GDM1 (cell line): ENCODE measurements around the gene S100A2.

Experiments
- DNase-seq: peaks from one replicate; lab custom pipeline; 2025; lab: John Stamatoyannopoulos, UW

Gene S100A2

DNA sequence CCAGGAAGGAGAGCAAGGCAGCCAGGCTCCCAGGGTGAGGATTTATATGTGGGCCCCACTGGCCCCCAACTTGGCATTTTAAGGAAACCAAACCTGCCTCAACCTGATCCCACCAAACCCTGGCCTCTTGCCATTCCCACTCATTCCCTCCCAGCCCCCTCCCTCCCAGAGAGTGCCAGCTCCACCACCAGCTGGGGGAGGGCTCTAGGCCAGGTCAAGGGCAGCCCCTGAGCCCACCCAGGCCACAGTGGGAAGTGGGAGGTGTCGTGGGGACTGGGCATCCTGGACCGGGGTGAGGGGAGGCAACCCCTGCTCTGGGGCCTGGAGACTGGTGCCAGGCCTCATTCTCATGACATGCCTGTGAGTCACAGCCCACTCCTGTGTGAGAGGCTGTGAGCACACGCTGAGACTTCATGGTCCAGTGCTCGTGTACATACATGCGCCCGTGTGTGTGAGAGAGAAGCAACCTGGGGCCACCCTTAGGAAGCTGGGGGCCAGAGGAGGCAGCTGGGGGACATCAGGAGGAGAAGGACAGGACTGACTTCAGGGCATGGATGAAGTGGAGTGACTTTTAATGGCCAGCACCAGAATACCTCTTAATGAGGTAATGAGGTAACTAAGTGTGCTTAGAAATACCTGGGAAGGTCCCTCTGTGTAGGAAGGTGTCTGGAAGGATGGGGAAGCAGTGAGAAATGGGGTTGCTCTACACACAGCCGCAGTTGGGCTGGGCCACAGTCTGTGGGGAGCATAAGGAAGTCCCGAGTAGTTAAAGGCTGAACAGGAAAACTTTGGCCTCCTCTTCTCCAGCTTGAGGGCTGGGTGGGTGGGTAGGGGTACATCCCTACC is at the start of gene S100A2:
Gene S100A2 (minus strand): TSS at position 316 of the 846 bp plus-strand sequence. CDS start 1,967 bp downstream, outside the sequence.
- peak; percentile 60 for DNase-seq

DNA sequence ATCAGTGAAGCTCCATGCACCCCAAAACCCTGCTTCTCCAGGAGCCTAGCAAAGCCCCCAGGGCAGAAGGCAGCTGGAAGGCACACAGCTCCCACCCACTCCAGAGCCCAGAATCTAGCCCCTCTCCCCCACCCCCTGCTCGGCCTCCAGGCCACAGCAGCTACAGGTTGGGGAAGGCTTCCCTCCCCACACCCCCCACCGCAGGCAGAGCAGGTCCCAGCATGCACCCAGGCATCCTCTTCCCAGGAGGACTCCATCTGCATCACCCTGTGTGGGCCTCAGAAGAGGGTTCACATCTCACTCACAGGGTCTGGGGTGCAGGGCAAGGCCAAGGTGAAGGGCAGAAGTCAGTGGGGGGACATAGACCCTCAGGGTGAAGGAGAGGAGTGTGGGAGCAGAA is 49.8 kb upstream of the S100A2 start:
- no peak for DNase-seq

DNA sequence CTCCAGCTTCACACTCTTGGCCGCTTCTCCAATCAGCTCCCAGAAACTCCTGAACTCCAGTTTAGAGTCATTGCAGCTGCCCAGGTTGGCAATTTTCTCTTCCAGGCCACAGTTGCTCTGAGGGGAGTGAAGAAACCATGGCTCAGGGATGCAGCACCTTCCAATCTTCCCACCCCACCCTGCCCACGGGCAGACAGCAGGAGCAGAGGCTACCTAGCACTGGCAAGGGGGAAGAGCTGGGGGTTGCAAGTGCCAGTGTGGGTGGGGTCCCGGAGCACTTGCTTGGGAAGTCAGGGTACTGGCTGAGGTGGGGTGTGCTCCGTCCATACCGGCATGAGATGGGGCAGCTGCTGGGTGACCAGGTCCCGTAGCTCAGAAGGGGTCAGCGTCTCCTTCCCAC is 49.3 kb upstream of the S100A2 start:
- no peak for DNase-seq

DNA sequence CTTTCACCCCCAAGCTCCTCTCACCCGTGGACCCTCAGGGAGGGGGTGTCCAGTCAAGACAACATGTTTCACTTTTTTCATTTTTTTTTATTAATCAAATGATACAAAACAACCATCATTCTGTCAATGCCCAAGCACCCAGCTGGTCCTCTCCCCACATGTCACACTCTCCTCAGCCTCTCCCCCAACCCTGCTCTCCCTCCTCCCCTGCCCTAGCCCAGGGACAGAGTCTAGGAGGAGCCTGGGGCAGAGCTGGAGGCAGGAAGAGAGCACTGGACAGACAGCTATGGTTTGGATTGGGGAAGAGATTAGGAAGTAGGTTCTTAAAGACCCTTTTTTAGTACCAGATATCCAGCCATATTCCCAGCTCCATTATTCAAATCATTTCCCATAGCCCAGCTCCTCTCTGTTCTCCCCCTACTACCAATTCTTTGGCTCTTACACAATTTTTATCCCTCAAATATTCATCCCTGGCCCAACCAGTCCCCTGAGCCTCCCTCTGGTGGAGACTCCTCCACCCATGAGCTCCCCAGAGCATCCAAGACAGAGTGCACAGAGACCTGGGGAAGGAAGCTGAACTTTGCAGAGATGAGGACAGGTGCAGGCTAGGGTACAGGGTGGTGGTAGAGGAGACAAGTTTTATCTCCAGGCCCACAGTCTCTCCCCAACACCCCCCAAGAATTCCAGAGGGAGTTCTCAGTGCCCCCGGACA is 48.7 kb upstream of the S100A2 start:
- no peak for DNase-seq

DNA sequence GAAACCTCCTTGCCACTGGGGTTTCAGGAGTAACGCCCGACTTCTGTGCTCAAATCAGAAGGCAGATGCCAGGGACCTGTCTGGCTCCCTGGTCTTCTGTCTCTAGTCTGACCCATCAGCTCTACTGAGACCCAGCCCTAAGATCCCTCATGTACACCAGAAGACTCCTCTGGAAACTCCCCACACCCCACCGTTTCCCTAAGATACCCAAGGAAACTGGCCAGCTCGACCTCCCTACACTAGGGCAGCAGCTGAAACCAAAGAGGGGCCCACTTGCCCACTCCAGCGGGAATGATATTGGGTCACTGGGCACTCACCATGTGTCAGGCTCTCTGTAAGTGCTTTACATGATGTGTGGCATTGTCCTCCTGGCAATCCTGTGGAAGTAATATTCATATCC is 47.8 kb upstream of the S100A2 start:
- no peak for DNase-seq

DNA sequence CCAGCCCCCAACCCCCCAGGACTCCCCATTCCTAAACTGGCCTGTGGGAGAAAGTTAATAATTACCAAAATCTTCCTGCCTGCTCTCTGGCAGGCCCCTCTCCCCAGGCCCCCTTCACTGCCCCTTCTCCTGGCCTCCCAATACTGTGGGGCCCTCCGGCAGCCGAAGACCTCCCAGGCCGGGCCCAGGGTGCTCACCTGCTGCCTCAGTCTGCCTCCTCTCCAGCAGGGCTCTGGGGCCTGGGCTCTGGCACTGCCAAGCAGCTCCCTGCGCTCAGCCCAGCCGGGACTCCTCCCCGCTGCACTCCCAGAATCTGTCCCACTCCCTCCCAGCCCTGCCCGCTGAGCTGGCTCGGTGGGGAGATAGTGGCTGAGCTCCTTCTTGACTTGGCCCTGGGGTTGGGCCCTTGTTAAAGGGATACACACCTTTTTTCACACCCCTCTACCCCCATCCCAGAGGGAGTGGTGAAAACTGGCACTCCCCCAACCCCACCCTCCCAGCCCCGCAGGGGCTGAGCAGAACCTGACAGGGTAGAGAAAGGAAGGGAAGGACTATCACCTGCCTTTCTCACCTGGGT is 47.2 kb upstream of the S100A2 start, which contains the start of gene S100A16:
Gene S100A16 (minus strand): TSS at position 383 of the 577 bp plus-strand sequence. CDS start 4,986 bp downstream, outside the sequence.
- no peak for DNase-seq

DNA sequence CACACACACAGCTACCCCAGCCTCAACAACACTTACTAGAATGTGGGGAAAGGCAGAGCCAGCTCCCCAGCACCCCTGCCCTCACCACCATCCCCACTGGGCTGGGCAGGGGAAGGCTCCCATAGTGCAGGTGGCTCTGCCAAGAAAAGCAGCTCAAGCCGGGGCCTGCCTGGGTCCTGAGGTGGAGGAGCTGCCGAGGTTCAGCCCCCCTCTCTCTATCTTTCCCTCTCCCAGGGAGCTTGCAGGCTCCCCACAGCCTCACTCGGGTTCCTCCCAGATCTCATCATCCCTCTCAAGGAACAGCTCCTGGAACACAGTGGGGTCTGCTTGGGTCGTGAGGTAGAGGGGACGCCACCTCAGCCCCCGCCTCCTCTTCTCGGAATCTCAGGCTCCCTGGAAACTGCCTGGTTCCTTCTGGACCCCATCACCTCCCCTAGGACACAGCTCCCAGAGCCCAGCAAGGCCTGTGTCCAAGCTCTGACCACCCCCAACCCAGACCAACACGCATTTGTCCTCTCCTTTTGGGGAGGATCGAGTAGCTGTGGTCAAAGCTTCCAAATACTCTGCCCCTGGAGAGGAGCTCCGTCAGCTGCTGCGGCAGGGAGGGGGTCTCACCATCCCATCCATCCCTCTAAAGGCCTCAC is 46.6 kb upstream of the S100A2 start:
- no peak for DNase-seq

DNA sequence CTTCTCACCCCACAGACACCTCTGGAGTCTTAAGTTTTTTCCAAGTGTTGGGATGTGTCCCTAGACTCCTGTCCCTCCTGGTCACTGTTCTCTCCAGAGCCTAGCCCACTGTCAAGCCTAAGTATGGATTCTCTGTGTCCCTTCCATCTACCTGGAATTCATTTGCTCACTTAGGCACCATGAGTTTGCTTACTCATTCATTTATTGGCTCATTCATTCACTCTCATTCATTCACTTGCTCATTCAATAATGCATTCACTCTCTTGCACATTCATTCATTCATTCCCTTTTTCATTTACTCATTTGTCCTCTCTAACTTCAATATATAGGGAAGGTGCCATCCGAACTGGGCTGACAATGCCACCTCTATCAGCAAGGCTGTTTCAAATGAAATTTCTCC is 45.7 kb upstream of the S100A2 start:
- DNase-seq = no peak

DNA sequence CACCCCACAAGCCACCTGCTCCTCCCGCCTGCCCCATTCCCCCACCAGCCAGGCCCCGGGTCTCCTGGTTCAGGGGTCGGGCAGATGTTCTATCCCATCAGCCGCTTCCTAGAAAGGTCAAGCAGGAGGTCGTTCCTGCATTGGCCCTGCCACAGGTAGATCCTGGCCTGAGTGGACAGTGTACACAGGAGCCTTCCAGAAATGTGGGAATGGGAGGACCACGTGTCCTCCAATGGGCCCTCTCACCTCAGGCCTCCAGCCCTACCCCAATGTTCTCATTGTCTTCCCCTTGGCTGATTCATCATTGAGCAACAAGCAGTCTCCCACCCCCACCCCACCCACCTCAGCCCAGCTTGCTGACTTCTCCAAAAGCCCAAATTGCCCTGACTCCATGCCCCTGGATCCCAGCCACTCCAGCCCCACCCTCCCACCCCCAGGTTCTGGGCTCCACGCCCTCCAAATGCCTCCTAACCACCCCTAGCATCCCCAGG is 45.2 kb upstream of the S100A2 start:
- DNase-seq = no peak

DNA sequence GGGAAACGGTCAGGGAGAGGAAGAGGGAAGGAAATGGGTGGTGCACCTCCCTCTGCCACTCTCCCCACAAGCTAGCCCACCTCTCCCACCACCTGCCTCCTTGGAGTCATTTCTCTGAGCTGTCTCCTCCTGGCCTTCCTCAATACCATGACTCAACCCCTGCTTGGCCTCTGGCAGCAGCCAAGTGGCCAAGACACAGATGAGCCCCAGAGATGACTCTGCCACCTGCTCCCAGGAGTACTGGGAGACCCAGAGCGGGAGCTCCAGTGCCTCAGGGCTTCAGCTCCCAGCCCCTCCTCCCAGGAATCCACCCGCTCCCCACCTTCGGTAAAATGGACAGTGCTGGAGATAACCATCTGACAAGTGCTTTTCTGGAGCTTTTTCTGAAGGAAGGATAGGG is 44.7 kb upstream of the S100A2 start:
- DNase-seq = no peak

DNA sequence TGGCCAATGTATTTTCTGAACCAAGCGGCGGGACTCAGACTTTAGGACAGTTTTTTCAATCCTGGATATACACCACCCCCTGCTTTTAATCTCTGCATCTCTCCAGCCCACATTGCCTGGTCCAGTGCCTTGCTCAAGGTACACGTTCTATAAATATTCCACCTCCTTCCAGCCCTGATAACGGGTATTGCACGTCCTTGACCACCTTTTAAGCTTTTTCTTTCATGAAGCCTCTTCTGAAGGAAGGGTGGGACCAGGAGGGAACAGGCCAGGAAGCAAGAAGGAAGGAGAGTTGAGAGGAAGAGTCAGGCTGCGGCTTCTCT is 43.9 kb upstream of the S100A2 start:
- DNase-seq = no peak

DNA sequence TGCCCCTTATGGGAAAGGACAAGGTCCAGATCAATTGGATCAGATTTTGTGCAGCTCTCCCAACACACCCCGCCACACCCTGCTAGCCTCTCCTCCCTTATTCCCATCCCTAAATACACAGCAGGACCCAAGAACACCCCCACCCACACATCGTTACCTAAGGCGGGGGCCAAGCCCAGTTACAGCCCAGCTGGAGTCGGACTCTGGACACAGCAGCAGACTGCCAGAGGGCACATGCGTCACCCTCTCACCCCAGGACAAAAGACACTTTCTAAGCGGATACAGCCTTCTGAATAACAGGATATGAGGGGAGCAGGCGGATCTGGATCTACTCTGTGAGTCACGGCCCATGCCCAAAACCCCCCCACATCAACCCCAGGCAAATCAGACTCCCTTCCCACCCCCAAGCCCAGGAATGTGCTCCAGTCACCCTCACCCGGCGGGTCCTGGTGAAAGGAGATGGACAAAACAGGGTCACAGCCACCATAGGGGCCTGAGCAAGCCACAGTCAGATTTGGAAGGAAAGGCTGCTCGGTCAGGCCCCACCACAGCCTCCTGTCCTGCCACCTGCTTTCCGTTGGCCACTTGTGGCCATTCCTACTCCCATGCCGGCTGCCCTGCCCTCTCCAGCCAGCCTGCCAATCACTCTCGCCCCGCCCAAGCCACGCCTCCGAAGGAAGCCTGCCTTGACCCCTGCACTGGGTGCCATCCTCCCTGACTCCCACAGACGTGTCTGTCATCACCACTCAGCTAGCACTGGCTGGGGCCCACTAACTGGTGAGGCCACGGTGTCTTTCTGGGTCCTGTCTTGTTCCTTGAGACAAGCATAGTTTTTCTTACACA is 43.3 kb upstream of the S100A2 start:
- DNase-seq = no peak

DNA sequence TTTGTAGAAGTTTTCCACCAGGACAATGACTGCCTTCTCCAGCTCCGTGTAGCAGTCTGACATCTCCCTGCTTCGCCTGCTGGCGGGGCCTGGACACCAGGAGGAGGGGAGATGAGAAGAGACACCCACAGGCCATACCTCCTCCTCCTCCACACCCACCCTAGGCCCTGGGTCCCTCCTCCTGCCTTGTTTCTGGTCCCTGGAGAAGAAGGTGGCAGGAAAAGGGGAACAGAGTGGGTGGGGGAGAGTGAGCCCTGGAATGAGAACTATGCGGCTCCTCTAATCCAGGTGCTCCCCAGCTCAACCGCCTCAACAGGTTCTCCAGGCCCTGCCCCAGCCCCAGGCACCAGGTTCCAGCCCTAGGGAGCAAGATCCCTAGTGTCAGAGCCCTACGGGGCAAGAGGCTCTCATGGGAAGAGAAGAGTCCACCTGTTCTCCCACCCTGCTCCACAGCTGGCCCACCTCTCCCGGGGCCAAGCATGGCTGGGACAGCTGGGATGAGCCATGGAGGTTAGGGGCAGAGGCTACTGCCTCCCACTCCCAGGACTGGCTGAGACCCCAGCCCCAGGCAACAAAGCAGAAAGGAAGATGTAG is 42.5 kb upstream of the S100A2 start:
- no peak for DNase-seq

DNA sequence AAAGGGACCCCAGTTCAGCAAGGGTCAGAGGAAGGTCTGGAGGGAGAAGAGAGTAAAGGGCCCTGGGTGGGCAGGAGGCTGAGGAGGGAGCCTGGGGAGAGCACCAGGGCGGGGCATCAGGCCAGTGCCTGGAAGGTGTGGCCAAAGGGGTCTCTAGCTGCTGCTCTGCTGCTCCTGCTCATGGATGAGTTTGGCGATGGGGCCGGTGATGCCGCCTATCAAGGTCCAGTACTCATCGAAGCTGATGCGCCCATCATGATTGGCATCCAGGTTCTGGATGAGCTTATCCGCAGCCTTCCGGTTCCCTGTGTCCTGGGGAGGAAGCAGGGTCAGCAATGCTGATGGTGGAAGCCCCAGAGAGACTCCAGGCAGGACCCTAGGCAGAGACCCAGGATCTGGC is 41.7 kb upstream of the S100A2 start:
- no peak for DNase-seq

DNA sequence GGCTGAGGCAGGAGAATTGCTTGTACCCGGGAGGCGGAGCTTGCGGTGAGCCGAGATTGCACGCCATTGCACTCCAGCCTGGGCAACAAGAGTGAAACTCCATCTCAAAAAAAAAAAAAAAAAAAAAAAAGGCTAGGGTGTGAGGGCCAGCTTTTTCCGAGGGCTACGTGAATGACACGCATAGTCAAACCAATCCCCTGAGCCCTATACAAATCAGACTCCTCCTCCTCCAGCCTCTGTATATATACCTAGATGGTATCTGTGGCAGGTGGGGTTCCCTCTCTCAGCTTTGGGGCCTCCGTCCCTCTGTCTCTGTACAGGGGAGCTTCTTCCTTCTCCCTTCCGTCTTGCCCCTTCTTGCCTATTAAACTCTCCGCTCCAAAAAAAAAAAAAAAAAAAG is 40.5 kb upstream of the S100A2 start:
- no peak for DNase-seq

DNA sequence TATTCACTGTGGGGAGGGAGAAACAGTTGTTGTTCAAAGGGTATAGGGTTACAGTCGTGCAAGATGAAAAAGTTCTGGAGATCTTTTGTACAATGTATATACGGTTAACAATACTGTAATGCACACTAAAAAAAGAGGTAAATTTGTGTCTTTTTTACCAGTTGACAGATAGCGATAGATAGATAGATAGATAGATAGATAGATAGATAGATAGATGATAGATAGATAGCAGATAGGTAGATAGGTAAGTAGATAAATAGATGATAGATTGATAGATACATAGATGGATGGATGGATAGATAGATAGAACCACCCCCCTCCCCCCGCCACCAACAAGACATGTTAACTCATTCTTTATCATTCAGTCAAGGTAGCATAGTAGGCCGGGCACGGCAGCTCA is 37.1 kb upstream of the S100A2 start:
- no peak for DNase-seq

DNA sequence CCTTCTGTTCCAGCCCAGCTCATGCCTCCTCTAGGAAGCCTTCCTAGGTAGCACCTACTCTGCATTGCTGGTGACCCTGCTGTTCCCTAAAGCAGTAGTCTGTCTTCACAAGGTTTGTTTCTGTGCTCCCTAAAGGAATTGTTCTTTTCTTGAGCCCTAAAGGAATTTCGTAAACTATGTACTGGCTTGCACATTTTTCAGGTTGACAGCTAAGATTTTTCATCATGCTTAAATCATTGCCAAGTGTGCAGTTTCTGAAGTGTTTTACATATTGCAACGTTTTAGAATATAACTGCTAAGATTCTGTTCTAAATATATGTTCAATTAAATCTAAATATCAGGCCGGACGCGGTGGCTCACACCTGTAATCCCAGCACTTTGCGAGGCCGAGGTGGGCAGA is 34.2 kb upstream of the S100A2 start:
- DNase-seq = no peak

DNA sequence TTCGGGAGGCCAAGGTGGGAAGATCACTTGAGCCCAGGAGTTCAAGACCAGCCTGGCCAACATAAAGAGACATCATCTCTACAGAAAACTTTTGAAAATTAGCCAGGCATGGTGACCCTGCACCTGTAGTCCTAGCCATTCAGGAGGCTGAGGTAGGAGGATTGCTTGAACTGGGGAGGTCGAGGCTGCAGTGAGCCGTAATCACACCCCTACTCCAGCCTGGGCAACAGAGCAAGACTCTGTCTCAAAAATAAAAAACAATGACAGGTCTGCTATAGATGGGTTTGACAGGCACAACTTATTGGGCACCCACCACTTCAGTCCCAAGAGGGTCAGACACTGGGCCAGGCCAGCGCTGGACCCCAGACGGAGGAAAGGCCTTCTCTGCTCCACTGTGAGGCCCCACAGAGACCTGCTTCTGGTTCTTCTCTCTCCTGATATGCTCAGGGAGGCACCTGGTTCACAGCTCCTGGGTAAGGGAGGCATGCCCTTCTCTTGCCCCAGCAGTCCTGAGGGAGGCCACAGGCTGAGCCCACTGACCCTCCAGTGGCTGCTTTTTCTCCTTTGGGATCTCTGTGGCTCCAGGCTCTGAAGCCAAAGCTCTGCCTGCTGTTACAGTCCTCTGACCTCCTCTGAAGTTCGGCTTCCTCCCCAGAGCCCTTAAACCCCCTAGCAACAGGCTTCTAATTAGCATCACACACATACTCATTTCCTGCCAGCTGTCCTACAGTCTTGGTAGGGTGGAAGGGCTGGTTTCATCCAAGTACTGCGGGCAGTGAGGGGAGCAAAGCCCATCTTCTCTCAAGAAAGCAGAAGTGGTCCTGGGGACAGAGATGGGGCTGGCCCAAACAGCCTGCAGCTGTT is 32.9 kb upstream of the S100A2 start:
- peak; percentile 91 for DNase-seq

DNA sequence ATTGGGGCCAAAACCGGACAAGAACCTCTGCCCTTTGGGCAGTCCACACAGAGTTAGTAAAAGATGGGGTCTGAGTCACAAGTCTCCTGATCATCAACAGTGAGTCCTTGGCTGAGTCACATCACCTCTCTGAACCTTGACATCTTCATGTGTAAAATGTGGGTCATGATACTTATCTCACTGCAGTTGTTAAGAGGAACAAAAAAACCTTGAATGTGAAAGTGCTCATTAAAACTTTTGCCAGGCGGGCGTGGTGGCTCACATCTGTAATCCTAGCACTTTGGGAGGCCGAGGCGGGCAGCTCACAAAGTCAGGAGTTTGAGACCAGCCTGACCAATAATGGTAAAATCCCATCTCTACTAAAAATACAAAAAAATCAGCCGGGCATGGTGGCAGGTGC is 31.6 kb upstream of the S100A2 start:
- DNase-seq = no peak

DNA sequence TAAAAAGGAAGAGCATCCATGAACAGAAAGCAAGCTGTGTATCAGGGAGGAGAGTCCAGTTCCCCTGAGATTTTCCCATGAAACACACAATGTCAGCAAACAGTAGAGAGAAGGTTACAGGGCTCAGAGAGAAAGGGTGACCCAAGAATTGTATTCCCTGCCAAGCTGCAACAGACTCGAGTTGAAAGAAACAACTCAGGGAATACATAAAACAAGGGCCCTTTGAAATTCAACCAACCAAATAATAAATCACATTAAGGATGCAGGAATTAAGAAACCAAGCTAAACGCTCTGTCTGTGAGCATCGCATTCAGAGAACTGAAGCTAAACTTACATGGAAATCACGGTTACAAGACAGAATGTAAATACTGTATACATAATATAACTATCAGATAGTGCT is 27.1 kb upstream of the S100A2 start:
- DNase-seq = no peak
